Astrocyte (in vitro differentiated cells and primary cell): Measurements from ENCODE around the gene SGPP1. TPM values are rescaled to one million over a fixed set of nuclear protein-coding genes. Genes with fewer than 3 reads are reported as not detected.

Experiments used
- DNase-seq: peaks from one replicate; pipeline ENCODE4 v3.0.0-alpha.2; 2010; ENCODE audit warnings: low read depth
- FAIRE-seq: peaks from 2 replicates; lab custom pipeline; 2011; peaks lifted over from hg19 to GRCh38; lab: Jason Lieb, UNC
- H2AFZ ChIP-seq: 2 replicates; pipeline ENCODE4 v1.6.0; 2012; ENCODE audit warnings: low read depth, low read length, inconsistent platforms
- H3K27ac ChIP-seq: 2 replicates; pipeline ENCODE4 v1.5.1; 2011; ENCODE audit warnings: low read depth, low read length, inconsistent platforms
- H3K27me3 ChIP-seq: 2 replicates; pipeline ENCODE4 v1.6.0; 2011; ENCODE audit warnings: low read length, inconsistent platforms; ENCODE audit not compliant: insufficient read depth
- H3K36me3 ChIP-seq: 2 replicates; pipeline ENCODE4 v1.5.1; 2011; ENCODE audit warnings: low read length, inconsistent platforms; ENCODE audit not compliant: insufficient read depth
- H3K4me1 ChIP-seq: 2 replicates; pipeline ENCODE4 v1.5.1; 2011; ENCODE audit warnings: low read length, inconsistent platforms; ENCODE audit not compliant: insufficient read depth
- H3K4me2 ChIP-seq: 2 replicates; pipeline ENCODE4 v1.6.0; 2012; ENCODE audit warnings: low read length, inconsistent platforms
- H3K4me3 ChIP-seq: 2 replicates; pipeline ENCODE4 v1.5.1; 2011; ENCODE audit warnings: low read depth, mild to moderate bottlenecking, low read length, inconsistent platforms; ENCODE audit not compliant: insufficient read depth
- H3K79me2 ChIP-seq: 2 replicates; pipeline ENCODE4 v1.6.0; 2012; ENCODE audit warnings: mild to moderate bottlenecking, low read length, inconsistent platforms; ENCODE audit not compliant: insufficient read depth
- H3K9ac ChIP-seq: 2 replicates; pipeline ENCODE4 v1.6.0; 2012; ENCODE audit warnings: mild to moderate bottlenecking, low read length, inconsistent platforms
- H3K9me3 ChIP-seq: 2 replicates; pipeline ENCODE4 v1.5.1; 2012; ENCODE audit warnings: low read depth, mild to moderate bottlenecking, low read length, inconsistent platforms; ENCODE audit not compliant: insufficient read depth
- H4K20me1 ChIP-seq: 2 replicates; pipeline ENCODE4 v1.6.0; 2012; ENCODE audit warnings: low read length, inconsistent platforms; ENCODE audit not compliant: insufficient read depth
- H3K27ac Mint-ChIP-seq: one replicate; pipeline ENCODE4 v1.8.0; 2021; ENCODE audit warnings: mild to moderate bottlenecking, mixed read lengths; ENCODE audit not compliant: unreplicated experiment
- H3K27me3 Mint-ChIP-seq: one replicate; pipeline ENCODE4 v1.8.0; 2021; ENCODE audit warnings: low read depth, mixed read lengths; ENCODE audit not compliant: unreplicated experiment
- H3K36me3 Mint-ChIP-seq: one replicate; pipeline ENCODE4 v1.8.0; 2021; ENCODE audit warnings: low read depth, mixed read lengths; ENCODE audit not compliant: unreplicated experiment
- H3K4me1 Mint-ChIP-seq: one replicate; pipeline ENCODE4 v1.8.0; 2021; ENCODE audit warnings: low read depth, mixed read lengths; ENCODE audit not compliant: unreplicated experiment
- H3K4me3 Mint-ChIP-seq: one replicate; pipeline ENCODE4 v1.8.0; 2021; ENCODE audit warnings: mild to moderate bottlenecking, moderate library complexity, mixed read lengths; ENCODE audit not compliant: unreplicated experiment
- H3K9me3 Mint-ChIP-seq: one replicate; pipeline ENCODE4 v1.8.0; 2021; ENCODE audit warnings: mild to moderate bottlenecking, mixed read lengths; ENCODE audit not compliant: unreplicated experiment
- CTCF ChIP-seq: IDR thresholded peaks from 2 replicates; pipeline ENCODE4 v1.5.1; 2011; ENCODE audit warnings: low read depth, mild to moderate bottlenecking, inconsistent platforms, low read length, moderate library complexity; ENCODE audit not compliant: insufficient read depth
- EZH2 ChIP-seq: IDR thresholded peaks from 2 replicates; pipeline ENCODE4 v1.6.1; 2012; ENCODE audit warnings: mild to moderate bottlenecking, low read length, inconsistent platforms; ENCODE audit not compliant: insufficient read depth
- total RNA-seq: library from RNA; stranded (reverse); gene quantifications from 2 replicates; pipeline ENCODE4 v1.2.1, GENCODE V29; 2021

SGPP1 gene
- total RNA-seq, 1 donor from 2014 or later, result 13.9 TPM

GRCh38 chr14:63686926-63687325 lies 40.9 kb downstream of the SGPP1 start:
- H3K9me3 ChIP-seq, result no peaks in the 10 kb centered on the region
- no peaks in the 10 kb centered on the region for H3K4me1 Mint-ChIP-seq
- no peak overlapping the region for H3K4me3 ChIP-seq
- H3K9me3 Mint-ChIP-seq, result no peaks in the 10 kb centered on the region
- no peak overlapping the region for H3K27ac Mint-ChIP-seq
- H3K27ac ChIP-seq, result no peak overlapping the region
- H3K36me3 ChIP-seq, result no peaks in the 10 kb centered on the region
- no peak overlapping the region for H2AFZ ChIP-seq
- H3K9ac ChIP-seq, result no peak overlapping the region
- H3K4me2 ChIP-seq, result no peak overlapping the region
- no peaks in the 10 kb centered on the region for H3K36me3 Mint-ChIP-seq
- no peak overlapping the region for H3K4me3 Mint-ChIP-seq
- FAIRE-seq (no peak), DNase-seq (no peak)
- no peaks in the 10 kb centered on the region for H3K4me1 ChIP-seq
- TF ChIP-seq CTCF (no peak), EZH2 (no peak)
- no peaks in the 10 kb centered on the region for H3K27me3 ChIP-seq
- H3K79me2 ChIP-seq, result no peaks in the 10 kb centered on the region
- no peaks in the 10 kb centered on the region for H3K27me3 Mint-ChIP-seq
- H4K20me1 ChIP-seq, result no peaks in the 10 kb centered on the region

- no peak overlapping the region for H2AFZ ChIP-seq
- H3K4me2 ChIP-seq, result no peak overlapping the region
- no peaks in the 10 kb centered on the region for H4K20me1 ChIP-seq
- no peak overlapping the region for H3K4me3 ChIP-seq
- Mint-ChIP-seq H3K27me3 (no peaks in the 10 kb centered on the region), H3K4me3 (no peak overlapping the region), H3K4me1 (no peaks in the 10 kb centered on the region), H3K27ac (no peak overlapping the region), H3K9me3 (no peaks in the 10 kb centered on the region), H3K36me3 (no peaks in the 10 kb centered on the region)
- H3K79me2 ChIP-seq, result no peaks in the 10 kb centered on the region
- no peaks in the 10 kb centered on the region for H3K9me3 ChIP-seq
- no peak overlapping the region for H3K27ac ChIP-seq
- DNase-seq (no peak), FAIRE-seq (no peak)
- H3K27me3 ChIP-seq, result no peaks in the 10 kb centered on the region
- TF ChIP-seq EZH2 (no peak), CTCF (no peak)
- no peak overlapping the region for H3K9ac ChIP-seq
- no peaks in the 10 kb centered on the region for H3K36me3 ChIP-seq
- no peaks in the 10 kb centered on the region for H3K4me1 ChIP-seq
Measured at GRCh38 chr14:63685401-63685800, 42.5 kb downstream of the SGPP1 start.

GRCh38 chr14:63682727-63683593 lies 44.9 kb downstream of the SGPP1 start:
- H3K27me3 Mint-ChIP-seq, result no peaks in the 10 kb centered on the region
- no peak for FAIRE-seq

More at GRCh38 chr14:63682727-63683593, 44.9 kb downstream of the SGPP1 start:
- TF ChIP-seq EZH2 (no peak), CTCF (no peak)
- Mint-ChIP-seq H3K4me1 (peaks cover 3% of the 10 kb centered on the region), H3K27ac (peak overlapping the region; percentile 8), H3K4me3 (no peak overlapping the region), H3K9me3 (no peaks in the 10 kb centered on the region), H3K36me3 (no peaks in the 10 kb centered on the region)
- Histone ChIP-seq H3K27ac (no peak overlapping the region), H3K4me2 (no peak overlapping the region), H3K79me2 (no peaks in the 10 kb centered on the region), H3K36me3 (no peaks in the 10 kb centered on the region), H3K4me1 (no peaks in the 10 kb centered on the region), H4K20me1 (no peaks in the 10 kb centered on the region), H3K27me3 (no peaks in the 10 kb centered on the region), H3K9me3 (no peaks in the 10 kb centered on the region), H3K4me3 (no peak overlapping the region), H3K9ac (no peak overlapping the region), H2AFZ (no peak overlapping the region)
- DNase-seq, result no peak
